GM21723 (cell line): ENCODE results near the gene PRKG1.
"Not testable (repeated sequence)": the region's sequence is repeated elsewhere in the genome, so short reads cannot be mapped to it uniquely, and the experiment has no call there.

Experiments
- ATAC-seq: cut with Tn5 transposase; IDR thresholded peaks from one replicate; pipeline ENCODE4 v1.9.1; 2021; ENCODE audit warnings: mild to moderate bottlenecking, moderate library complexity; ENCODE audit not compliant: unreplicated experiment

The PRKG1 gene

DNA sequence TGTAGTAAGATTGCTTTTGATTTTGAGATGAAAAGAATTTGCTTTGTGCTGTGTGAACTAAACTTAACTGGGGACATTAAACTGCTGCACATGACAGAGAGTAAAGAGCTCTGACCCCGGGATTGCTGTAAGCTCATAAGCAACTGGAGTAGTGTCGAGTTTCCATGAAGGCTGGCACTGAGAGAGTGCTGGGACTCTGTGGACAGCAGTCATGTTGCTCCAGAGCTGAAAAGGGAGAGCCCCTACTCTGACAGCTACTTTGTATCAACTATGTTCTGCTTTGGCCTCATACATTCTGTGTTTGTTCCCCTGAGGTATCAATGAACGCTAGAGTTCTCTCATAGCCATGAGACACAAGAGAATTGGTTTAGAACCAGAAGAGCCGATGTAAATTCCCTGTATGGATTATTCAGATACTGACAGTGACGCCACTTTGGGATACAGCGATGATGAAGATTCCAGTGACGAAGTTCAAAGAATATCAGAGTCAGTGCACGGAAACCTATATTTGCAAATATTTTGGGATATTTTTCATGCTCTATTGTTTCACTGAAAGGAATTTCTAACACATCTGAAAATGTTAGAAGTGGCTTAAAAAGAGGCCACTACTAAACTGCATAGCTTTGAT lies 1053.9 kb downstream of the PRKG1 start:
- ATAC-seq: no peak

DNA sequence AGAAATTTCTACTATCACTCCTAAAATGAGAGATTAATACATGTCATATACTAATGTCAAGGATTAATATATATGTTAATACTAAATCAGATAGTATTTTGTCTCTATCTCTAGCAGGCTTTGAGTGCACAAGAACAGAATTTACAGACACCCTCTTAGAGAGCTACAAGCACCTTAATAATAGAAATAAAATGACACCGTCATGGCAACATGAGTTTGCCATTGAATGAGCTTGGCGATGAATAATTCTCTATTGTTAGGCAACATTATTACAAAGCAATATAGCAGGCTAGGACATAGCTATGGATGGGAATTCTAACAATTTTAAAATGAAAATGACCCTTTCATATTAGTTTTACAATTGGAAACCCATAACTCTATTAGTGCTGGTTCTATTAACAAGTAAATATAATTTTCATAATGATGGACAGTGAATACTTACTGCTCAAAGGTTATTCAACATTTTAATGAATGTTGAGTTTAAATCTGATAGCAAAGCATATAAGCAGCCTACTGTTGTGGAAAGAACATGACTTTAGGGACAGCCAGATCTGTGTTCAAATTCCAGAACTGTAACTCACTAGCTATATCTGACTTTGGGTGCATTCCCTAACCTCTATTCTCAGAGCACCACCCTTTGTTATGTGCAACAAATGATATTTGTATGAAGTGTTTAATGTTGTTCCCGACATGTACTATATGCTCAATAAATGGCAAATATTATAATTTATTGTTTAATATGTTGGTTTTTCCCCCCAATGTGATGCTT lies 1055.3 kb downstream of the PRKG1 start:
- no peak for ATAC-seq

DNA sequence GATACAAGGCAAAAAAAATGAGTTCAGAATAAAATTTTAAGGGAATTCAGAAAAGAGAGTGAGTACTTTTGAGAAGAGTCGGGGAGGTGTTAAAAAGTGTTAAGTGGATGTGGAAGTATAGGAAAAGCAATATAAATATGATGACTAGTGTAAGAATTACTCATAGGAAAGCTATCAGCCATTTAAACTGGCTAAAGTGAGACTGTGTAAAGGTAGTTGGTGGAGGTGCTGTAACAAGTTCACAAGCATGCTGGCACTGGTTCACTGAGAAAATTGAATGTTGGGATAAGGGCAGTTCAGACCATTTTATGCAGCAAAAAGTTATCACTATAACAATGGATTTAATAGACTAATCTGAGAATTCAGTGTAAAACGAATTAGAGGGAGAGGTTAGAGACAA lies 1060.8 kb downstream of the PRKG1 start:
- ATAC-seq: no peak

DNA sequence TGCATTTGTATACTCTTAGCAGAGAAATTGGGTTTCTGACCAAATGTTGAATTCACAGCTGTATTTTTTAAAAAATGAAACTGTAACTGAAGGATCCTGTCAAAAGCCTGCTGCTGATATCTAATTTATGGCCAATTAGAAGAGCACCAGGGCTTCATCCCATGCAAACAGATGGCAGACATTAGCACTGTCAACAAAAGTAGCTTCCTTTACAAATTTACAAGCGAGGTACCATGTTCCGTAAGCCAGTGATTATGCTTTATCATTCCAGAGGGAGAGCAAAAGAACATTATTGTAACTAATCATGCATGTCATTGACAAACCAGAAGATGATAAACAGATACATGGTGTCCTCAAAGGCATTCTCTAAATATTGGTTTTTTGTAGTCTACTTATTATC lies 1062.6 kb downstream of the PRKG1 start:
- ATAC-seq: no peak

DNA sequence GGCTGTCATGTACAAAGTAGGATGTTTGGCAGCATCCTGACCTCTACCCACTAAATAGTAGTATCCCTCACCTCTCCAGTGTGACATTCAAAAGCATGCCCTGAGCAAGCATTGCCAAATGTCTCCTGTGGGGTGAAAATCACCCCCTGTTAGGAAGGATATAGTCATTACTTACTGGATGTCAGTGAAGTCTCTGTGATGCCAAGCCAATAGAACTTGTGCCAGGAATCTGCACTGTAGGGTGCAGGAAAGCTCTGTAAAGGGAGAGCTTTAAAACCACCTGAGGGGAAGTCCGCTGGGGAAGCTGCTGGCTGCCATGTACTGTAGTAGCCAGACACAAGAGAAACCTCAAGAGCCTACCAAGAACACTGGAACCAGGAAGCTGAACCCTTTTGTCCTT lies 1069.1 kb downstream of the PRKG1 start:
- ATAC-seq: no peak

DNA sequence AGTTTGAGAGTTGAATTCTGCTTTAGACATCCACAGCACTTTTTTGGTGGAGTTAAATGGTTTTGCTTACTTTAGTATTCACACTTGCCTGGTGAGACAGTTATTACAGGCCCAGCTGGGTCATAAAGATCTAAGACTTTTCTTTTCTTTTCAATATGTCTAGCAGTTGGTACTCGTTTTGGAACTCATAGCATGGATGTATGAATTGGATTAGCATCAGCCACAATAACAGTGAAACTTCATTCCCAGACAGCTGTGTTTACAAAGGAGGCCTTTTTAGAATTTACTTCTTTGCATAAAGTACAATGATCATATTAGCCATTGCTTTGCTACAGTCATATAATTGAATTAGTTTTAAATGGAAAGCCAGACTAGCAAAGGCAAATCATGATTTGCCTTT lies 1071.3 kb downstream of the PRKG1 start:
- no peak for ATAC-seq

DNA sequence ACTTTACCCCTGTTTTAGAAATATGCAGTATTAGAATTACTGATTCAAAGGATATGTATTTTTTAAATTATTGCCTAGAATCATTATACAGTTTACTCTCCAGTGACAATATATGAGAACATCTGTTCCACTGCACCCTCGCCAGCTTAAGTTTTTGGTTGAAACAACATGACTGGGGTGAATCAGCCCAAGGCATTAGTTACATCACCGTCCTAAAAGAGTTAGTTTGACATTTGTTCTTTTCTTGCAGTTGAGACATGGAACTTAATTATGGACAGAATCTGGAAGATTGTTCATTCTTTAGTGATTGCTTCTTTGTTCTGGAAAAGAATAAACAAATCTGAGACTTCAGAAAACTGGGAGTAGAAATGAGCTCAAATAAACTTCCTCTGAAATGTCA lies 1072.5 kb downstream of the PRKG1 start:
- no peak for ATAC-seq

DNA sequence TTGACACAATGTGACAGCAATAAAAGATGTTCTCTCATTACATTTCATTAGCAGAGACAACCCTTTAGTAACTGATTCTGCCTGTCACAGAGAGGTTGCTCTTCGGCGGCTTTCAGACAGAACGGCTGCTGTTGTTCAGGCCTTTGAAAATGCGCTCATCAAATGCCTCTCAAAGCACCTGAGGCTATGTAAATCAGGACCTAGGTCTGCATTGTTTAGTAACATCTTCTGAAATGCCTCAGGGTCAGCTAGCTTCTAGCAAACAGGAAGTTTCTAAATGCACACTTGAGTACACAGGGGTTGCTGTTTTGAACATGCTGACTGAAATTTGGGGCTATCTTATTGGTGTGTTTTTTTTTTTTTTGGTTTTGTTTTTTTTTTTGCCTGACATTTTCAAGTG lies 1096.5 kb downstream of the PRKG1 start:
- ATAC-seq: no peak

DNA sequence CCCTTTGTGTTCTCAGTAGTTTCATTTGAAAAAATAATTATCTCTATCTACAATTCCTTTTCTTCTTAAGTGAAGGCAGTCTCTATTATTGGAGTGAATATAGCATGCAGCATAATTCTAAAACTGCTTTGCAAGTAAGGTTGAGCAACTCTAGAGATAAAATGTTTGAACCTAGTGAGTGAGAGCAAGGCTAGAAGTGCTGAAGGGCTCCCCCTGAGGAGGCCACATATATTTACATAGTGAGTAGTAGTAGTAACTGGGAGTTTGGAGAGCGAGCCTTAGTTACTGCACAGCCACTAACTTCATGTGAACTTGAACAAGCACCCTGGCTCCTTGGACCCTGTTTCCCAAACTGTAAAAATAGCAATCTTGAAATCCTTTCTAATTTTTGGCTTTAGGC lies 1098.3 kb downstream of the PRKG1 start:
- no peak for ATAC-seq

DNA sequence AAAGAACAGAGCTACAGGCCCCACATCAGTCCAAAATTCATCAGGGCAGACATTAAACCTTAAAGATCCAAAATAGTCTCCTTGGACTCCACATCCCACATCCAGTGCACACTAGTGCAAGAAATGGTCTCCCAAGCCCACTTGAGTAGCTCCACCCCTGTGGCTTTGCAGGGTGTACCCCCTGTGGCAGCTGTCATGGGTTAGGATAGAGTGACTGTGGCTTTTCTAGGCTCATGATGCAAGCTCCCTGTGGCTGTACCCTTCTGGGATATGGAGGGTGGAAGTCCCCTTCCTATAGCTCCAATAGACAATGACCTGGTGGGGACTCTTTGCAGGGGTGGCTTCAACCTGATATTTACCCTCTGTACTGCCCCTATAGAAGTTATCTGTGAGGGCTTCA lies 1111.0 kb downstream of the PRKG1 start:
- ATAC-seq: no peak

DNA sequence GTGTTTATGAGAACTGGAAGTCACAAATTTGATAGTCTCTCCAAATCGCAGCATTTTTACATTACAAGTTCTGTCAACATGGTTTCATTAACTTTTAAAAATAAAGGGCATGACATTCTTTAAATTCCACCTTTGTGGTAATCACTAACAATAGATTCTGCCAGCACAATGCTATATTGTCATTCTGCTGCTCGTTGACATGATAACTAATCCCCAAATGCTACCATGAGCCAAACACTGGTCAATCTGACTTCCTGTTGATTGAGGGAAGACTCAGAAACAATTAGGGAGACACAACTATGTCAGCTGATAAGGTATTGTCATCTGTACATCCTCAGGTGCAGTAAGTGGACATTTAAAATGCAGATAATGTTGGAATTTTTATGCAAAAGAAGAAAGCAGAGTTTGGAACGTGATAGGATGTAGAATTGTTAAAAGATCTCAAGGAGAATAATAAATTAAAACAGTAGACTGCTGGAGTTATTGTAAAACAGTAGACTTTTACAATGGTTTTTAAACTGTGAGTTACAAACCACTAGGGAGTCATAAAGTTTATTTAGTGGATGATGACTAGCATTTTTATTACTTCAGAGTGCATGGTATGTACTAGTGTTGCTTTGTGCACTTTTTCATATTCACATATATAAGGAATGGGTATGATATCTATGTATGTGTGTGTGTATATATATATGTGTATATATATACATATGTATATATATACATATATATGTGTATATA lies 1113.4 kb downstream of the PRKG1 start:
- ATAC-seq: no peak

DNA sequence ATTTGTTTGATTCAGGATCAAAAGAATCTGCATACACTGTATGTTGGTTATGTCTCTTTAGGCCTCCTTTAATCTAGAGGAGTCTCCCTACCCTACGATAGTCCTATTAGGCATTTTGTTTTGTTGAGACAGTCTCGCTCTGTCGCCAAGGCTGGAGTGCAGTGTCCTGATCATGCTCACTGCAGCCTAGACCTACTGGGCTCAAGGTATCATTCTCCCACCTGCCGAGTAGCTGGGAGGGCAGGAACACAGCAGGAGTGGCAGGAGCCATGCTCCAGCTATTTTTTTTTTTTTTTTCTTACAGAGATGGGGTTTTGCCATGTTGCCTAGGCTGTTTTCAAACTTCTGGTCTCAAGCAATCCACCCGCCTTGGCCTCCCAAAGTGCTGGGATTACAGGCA lies 1116.8 kb downstream of the PRKG1 start:
- ATAC-seq: no peak

DNA sequence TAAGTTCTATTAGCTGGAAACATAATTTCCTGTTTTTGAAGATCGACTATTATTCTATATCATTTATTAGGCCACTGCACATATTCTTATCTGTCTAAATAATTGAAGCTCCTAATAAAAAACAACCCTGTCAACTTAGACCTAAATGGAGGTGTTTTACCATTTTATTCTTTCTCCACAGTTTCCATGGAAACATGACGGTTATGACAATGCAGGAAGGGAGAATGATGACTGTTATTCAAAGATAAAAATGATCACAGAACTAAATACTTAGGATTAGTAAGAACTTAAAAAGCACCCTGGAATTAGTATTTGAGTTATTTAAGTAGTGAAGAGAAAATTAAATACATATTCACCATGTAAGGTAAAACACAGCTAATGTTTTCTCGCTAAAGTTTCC lies 1119.9 kb downstream of the PRKG1 start:
- ATAC-seq: no peak

DNA sequence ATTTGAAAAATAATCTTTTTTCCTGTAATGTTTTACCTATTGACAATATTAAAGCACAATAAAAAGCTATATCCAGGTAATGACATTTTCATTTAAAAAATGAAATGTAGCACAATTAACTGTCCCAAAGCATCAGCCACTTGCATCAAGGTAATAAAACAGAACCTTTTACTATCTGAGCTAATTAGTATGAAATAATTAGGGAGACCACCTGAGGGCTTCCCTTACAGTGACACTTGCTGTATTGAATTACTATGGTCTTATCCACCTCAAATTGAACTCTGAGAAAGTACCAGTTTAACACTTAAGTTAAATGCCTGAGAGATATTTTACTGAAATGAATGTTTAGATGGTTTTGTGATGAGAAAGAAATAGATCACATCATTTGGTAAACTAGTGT lies 1120.4 kb downstream of the PRKG1 start:
- no peak for ATAC-seq

DNA sequence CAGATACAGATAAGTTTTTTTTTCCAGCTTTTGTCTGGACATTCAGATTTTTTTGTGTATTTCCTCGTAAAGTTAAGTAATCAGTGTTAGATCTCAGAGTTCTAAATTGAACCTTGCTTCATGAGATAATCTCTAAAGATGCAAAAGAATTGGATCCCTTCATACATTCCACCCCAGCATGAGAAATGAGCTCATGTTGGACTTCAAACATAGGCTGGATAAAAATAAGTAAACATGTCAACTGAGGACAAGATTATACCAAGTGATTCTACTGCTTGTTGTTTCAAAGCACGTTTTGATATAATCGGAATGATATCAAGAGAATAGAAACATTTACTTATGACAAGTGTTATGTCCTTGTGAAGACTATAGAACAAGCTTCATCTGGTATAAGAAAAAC lies 1122.8 kb downstream of the PRKG1 start:
- no peak for ATAC-seq

DNA sequence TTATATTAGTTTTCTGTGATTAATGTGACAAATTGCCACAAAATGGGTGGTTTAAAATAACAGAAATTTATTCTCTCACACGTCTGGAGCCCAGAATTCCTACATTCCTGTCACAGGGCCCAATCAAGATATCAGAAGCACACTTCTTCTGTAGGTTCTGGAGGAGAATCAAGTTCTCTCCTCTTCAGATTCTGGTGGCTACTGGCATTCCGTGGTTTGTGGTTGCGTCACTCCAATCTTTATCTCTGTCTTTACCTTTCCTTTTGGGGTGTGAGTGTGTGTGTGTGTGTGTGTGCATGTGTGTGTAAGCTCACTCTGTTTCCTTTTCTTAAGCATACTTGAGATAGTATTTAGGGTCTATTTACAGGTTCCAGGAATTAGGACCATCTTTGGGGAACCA lies 1124.3 kb downstream of the PRKG1 start:
- ATAC-seq: no peak

DNA sequence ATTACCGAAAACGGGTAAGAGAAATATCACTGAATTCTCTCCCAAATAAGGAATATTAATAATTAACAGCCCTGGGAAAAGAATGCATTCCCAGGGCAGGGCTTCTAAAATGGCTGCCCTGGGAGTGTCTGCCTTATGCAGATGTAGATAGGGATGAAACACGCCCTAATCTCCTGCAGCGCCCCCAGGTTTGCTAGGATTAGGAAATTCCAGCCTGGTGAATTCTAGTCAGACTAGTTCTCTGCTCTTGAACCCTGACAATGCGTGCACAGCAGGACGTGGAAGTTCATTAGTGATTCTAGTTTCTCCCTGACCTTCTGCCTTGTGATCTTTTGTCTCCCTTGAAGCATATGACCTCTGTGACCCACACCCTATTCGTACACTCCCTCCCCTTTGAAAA lies 1130.6 kb downstream of the PRKG1 start:
- not testable (repeated sequence) for ATAC-seq

DNA sequence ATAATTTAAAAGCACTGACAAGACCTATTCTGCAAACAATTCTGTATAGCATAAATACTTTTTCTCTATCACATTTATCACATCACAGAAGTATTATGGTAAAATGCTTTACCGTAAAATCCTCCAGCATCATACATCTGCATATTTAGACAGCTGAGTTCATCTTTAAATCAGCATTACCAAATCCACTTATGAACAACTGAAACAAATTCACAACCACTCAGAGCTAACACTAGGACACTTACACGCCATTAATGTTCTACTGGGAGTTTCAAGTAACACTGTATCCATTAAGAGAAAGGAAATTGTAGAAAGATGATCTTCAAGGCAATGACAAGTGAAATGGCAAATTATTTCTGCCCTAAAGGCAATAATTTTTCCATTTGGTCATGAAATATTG lies 1134.1 kb downstream of the PRKG1 start:
- no peak for ATAC-seq

DNA sequence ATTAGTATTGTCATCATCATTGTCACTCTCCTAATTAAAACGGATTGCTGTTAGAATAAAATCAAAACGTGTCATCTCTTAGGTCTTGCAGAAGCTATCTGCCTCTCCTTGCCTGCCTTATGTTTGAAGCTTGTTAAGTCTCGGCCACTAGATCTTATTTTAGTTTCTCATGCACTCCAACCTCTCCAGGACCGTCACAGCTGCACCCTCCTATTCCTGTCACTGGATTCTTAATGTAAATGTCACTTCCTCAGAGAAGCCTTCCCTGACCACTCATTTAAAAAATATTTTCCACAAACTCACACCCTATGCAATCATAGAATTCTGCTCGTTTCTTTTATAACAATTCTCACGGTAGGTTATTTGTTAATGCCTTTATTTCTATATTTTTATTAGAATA lies 1135.9 kb downstream of the PRKG1 start:
- ATAC-seq: no peak

DNA sequence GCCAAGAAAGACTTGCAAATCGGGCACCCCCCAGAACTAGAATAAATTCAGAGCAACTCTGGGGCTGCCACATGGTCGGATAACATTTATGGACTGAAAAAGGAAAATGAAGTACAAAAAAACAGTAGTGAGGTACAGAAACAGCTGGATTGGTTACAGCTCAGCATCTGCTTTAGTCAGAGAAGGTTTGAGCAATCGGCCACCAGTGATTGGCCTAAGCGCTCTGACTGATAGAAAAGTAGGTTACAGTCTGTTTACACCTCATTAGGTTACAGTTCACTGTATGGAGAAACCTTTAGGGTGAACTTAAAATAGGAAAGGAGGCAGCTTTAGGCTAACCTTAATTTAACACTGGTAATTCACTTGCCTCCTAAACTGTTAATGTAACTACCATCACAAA lies 1137.8 kb downstream of the PRKG1 start:
- ATAC-seq: no peak

DNA sequence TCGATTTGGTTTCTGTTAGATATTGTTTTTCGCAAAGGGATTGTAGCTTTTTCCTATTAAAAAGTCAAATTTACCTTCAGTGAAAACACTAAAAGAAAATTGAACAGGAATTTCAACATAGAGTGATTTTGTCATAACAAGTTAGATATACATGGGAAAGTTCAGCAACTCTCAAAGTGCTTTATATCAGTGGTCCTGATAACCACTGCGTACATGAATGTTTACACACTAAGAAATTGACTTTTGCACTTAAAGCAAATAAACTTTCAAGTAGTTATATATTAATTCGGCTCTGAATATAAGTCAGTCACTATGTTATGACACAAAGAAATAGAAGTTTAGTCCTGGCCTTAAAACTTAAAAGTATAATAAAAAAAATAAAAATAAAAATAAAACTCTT lies 1138.5 kb downstream of the PRKG1 start:
- no peak for ATAC-seq

DNA sequence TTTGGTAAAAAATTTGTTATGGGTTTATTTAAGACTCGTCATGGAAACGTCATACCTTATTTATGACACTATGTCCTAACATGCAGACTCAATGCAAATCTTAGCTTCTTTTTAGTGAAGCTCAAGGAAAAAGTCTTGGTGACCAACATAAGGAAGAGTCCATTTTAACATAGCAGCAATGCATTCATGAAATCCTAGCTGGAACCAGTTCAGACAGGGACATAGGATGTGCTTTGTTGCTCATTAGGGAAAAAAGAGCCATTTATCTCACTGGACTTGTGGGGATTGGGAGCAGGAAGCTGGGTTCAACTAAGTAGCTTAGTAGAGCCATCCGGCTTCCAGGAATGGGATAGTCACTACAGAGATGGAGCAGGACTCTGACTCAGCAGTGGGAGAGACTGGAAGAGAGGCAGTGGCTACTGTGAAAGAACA lies 1139.0 kb downstream of the PRKG1 start:
- no peak for ATAC-seq
